PC-3 (cell line): Measurements from ENCODE around the gene CTTN.

ENCODE experiments used
- EZH2 ChIP-seq: fragments of 300-600 bp; sonication (generic); IDR thresholded peaks from one replicate; pipeline ENCODE4 v1.6.1; 2017; ENCODE audit warnings: antibody characterized with exemption, mild to moderate bottlenecking, low read length; ENCODE audit not compliant: unreplicated experiment
- EZH2phosphoT487 ChIP-seq: fragments of 300-600 bp; sonication (generic); IDR thresholded peaks from 2 replicates; pipeline ENCODE4 v1.6.1; 2018; ENCODE audit warnings: mild to moderate bottlenecking, antibody characterized with exemption, low read length, borderline replicate concordance
- TF ChIP-seq, protein P1 (sequence below): fragments of 300-600 bp; sonication (generic); conservative IDR thresholded peaks from 2 replicates; pipeline ENCODE4 v1.5.1; 2017; ENCODE audit warnings: antibody characterized with exemption, low read depth, mild to moderate bottlenecking, low read length

- TF ChIP-seq, protein P1, sequence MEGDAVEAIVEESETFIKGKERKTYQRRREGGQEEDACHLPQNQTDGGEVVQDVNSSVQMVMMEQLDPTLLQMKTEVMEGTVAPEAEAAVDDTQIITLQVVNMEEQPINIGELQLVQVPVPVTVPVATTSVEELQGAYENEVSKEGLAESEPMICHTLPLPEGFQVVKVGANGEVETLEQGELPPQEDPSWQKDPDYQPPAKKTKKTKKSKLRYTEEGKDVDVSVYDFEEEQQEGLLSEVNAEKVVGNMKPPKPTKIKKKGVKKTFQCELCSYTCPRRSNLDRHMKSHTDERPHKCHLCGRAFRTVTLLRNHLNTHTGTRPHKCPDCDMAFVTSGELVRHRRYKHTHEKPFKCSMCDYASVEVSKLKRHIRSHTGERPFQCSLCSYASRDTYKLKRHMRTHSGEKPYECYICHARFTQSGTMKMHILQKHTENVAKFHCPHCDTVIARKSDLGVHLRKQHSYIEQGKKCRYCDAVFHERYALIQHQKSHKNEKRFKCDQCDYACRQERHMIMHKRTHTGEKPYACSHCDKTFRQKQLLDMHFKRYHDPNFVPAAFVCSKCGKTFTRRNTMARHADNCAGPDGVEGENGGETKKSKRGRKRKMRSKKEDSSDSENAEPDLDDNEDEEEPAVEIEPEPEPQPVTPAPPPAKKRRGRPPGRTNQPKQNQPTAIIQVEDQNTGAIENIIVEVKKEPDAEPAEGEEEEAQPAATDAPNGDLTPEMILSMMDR: peak; percentile 54; the same call in 1 of the 2 replicates
- TF ChIP-seq EZH2phosphoT487: no peak
- TF ChIP-seq EZH2: no peak
Measured at GRCh38 chr11:70415191-70415590, 16.9 kb downstream of the CTTN start.
